Testis (tissue), 3 donors: ENCODE measurements around the gene KCNQ5. TPM values are rescaled to one million over a fixed set of nuclear protein-coding genes. Genes with fewer than 3 reads are reported as not detected.

Source experiments
- DNase-seq: peaks from one replicate; pipeline ENCODE4 v3.0.0-alpha.2; 2019
- H3K27ac ChIP-seq, 2 donors: fragments of 200-600 bp; sonication (generic); one replicate each; pipeline ENCODE4 v1.5.1; 2019
- H3K27me3 ChIP-seq: fragments of 200-600 bp; sonication (generic); one replicate; pipeline ENCODE4 v1.5.1; 2019
- H3K36me3 ChIP-seq: fragments of 200-600 bp; sonication (generic); one replicate; pipeline ENCODE4 v1.5.1; 2017; ENCODE audit warnings: low read depth; ENCODE audit errors: missing control alignments
- H3K4me1 ChIP-seq: fragments of 200-600 bp; sonication (generic); one replicate; pipeline ENCODE4 v1.5.1; 2019
- H3K4me3 ChIP-seq, 2 donors: fragments of 200-600 bp; sonication (generic); one replicate each; pipeline ENCODE4 v1.5.1; 2017 to 2019
- H3K9me3 ChIP-seq: fragments of 200-600 bp; sonication (generic); one replicate; pipeline ENCODE4 v1.5.1; 2017
- POLR2A ChIP-seq: fragments of 450-650 bp; IDR thresholded peaks from one replicate; pipeline ENCODE4 v1.6.1; 2017; ENCODE audit warnings: antibody characterized with exemption, mild to moderate bottlenecking, moderate library complexity
- WGBS, 2 donors: methylation state at CpG; one replicate each; pipeline ENCODE4 v1.1.5; 2018; 5-methylcytosine and 5-hydroxymethylcytosine counted together
- intact Hi-C: fragments of 100-400 bp; cut with DNase I; formaldehyde crosslinking; loops from one replicate; pipeline ENCODE4 v1.15.1; 2023; ENCODE audit warnings: low total_unique reads
- polyA plus RNA-seq: library from polyadenylated mRNA; stranded (reverse); fragments of 350-450 nt; fragmentation: Illumina TruSeq; extraction: RNeasy Lipid Tissue Mini Kit (QIAGEN cat#74804); gene quantifications from one replicate; pipeline ENCODE4 v1.2.3, GENCODE V29; 2014; ENCODE audit warnings: low read depth, low replicate concordance; ENCODE audit not compliant: insufficient read depth
- total RNA-seq, 2 donors: library from RNA; depleted of rRNA; stranded (reverse); fragments of >200 nt; gene quantifications; one replicate each; pipeline ENCODE4 v1.2.3, GENCODE V29; 2016
- TF ChIP-seq, protein P1 (sequence below), 3 experiments: fragments of 450-650 bp in 2 of 3; fragments of 200-600 bp in 1 of 3; sonication (generic) in 1 of 3; IDR thresholded peaks; one replicate each; pipeline ENCODE4 v1.5.1; 2016 to 2019; ENCODE audit warnings: antibody characterized with exemption in 3 of 3, mild to moderate bottlenecking in 2 of 3, moderate library complexity in 1 of 3

KCNQ5 gene
- total and polyA plus RNA-seq, 3 donors from 2014 or later: 0.43 to 1.1 (median 0.73) TPM

DNA sequence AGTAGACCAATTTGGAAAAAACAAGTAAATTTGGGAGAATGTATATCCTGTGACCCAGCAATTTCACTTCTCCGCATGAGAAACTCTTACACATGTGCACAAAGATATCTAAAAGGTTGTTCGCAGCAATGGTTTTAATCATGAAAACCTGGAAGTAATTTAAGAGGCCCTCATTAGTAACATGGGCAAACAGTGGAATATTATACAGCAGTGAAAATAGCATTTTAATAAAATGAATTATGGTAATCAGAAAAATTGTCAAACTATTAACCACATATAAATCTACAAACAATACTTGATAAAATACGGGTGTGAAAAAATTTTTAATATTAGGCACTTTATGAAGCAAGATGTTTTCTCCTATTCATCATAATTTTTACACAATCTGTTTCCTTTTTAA is 74.2 kb downstream of the KCNQ5 start:
- Histone ChIP-seq H3K36me3 (no peaks in the 10 kb centered on the region), H3K27me3 (no peaks in the 10 kb centered on the region), H3K27ac (no peak overlapping the region), H3K4me1 (no peaks in the 10 kb centered on the region), H3K9me3 (no peaks in the 10 kb centered on the region), H3K4me3 (no peak overlapping the region)
- TF ChIP-seq POLR2A: no peak
- TF ChIP-seq, protein P1, sequence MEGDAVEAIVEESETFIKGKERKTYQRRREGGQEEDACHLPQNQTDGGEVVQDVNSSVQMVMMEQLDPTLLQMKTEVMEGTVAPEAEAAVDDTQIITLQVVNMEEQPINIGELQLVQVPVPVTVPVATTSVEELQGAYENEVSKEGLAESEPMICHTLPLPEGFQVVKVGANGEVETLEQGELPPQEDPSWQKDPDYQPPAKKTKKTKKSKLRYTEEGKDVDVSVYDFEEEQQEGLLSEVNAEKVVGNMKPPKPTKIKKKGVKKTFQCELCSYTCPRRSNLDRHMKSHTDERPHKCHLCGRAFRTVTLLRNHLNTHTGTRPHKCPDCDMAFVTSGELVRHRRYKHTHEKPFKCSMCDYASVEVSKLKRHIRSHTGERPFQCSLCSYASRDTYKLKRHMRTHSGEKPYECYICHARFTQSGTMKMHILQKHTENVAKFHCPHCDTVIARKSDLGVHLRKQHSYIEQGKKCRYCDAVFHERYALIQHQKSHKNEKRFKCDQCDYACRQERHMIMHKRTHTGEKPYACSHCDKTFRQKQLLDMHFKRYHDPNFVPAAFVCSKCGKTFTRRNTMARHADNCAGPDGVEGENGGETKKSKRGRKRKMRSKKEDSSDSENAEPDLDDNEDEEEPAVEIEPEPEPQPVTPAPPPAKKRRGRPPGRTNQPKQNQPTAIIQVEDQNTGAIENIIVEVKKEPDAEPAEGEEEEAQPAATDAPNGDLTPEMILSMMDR (IDR thresholded peaks at IDR 0.05): no peak
- no peak for DNase-seq
- intact Hi-C loops: no loop called here
- 94% methylated on average over 3 of the region's 3 CpGs for WGBS, 2 donors

DNA sequence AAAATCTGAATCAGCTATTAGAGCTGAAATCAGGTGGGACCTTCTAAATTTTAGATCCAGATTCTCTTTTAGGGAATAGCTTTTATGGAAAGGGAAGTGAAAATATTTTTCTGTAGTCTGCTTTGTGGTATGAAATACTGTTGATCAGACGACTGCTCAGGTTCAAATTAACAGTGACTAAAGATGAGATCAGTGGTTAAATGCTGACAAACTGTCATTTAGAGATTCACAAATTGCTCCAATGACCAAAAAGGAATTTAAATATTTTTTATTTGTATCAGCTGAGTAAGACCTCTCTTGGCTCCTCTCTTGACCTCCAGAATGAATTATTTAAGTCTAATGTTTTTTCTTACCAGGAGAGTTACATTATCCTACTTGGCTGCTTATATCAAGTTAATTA is 77.3 kb downstream of the KCNQ5 start:
- Histone ChIP-seq H3K36me3 (no peaks in the 10 kb centered on the region), H3K27me3 (no peaks in the 10 kb centered on the region), H3K9me3 (no peaks in the 10 kb centered on the region), H3K4me1 (no peaks in the 10 kb centered on the region), H3K27ac (no peak overlapping the region), H3K4me3 (no peak overlapping the region)
- intact Hi-C loops: no loop called here
- no peak for TF ChIP-seq POLR2A
- TF ChIP-seq, protein P1 (IDR thresholded peaks at IDR 0.05): no peak
- 77 to 80% methylated on average over 1 of the region's 1 CpG for WGBS, 2 donors
- no peak for DNase-seq

DNA sequence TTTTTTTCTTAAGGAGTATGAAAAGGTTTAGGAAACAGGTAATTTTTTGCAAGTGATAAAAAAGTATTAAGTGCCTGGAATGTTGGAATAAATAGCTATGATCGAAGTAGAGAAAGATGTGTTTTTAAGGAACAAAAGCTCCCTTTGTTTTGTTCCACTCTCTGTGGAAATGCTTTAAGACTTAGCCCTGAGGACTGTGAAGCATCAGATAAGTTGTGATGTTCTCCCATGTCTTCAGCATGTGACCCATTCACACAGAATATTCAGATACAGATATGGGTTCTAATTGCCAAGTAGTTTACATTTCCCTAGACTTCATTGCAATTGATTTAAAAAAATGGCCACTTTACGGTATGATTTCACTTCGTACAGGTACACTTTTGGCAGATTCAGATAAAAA is 80.6 kb downstream of the KCNQ5 start:
- TF ChIP-seq, protein P1 (IDR thresholded peaks at IDR 0.05): no peak
- TF ChIP-seq POLR2A: no peak
- no peaks in the 10 kb centered on the region for H3K4me1 ChIP-seq
- H3K27ac ChIP-seq: no peak overlapping the region
- intact Hi-C loops: no loop called here
- no peaks in the 10 kb centered on the region for H3K27me3 ChIP-seq
- 73 to 80% methylated on average over 3 of the region's 3 CpGs for WGBS, 2 donors
- no peaks in the 10 kb centered on the region for H3K36me3 ChIP-seq
- no peak overlapping the region for H3K4me3 ChIP-seq
- no peak for DNase-seq
- no peaks in the 10 kb centered on the region for H3K9me3 ChIP-seq

DNA sequence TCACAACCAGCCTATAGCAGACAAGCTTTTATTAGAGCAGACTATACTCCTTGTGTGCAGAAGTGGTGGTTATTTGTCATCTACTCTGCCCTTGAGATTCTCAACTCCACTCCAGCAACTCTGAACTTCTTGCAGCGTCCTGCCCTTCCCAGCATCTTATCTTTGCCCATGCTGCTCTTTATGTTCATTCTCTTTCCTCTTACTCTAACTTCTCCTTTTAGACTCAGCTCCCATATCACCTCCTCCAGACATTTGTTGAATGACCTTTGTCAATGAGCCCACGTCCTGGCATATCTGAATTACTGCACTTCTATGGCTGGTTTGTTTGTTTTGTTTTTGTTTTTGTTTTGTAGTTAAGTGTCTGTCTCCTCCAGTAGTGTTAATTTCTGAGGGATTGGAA is 81.2 kb downstream of the KCNQ5 start:
- Histone ChIP-seq H3K4me3 (no peak overlapping the region), H3K27ac (no peak overlapping the region), H3K4me1 (no peaks in the 10 kb centered on the region), H3K27me3 (no peaks in the 10 kb centered on the region), H3K9me3 (no peaks in the 10 kb centered on the region), H3K36me3 (no peaks in the 10 kb centered on the region)
- no peak for DNase-seq
- TF ChIP-seq, protein P1 (IDR thresholded peaks at IDR 0.05): no peak
- TF ChIP-seq POLR2A: no peak
- WGBS, 2 donors: 35 to 57% methylated on average over 2 of the region's 2 CpGs
- intact Hi-C loops: no loop called here

DNA sequence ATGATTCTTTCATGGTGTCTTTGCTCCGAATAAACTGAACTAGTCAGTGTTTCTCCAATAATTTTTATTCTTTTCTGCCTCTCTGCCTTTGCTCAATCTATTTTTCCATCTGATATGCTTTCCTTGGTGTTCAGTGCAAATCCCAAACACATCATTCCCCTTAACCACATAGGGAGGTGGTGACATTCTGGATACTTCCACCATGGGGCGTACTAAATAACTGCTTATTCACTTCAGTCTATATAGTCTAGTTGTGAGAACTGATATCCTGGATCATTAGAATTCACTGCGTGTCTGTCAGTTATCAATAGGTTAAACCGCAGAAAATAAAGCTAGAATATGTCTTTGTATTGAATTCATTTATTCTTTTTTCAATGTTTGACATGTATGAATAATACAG is 83.1 kb downstream of the KCNQ5 start:
- Histone ChIP-seq H3K9me3 (no peaks in the 10 kb centered on the region), H3K27me3 (no peaks in the 10 kb centered on the region), H3K36me3 (no peaks in the 10 kb centered on the region), H3K27ac (no peak overlapping the region), H3K4me3 (no peak overlapping the region), H3K4me1 (no peaks in the 10 kb centered on the region)
- 79 to 89% methylated on average over 4 of the region's 4 CpGs for WGBS, 2 donors
- no peak for DNase-seq
- TF ChIP-seq POLR2A: no peak
- TF ChIP-seq, protein P1 (IDR thresholded peaks at IDR 0.05): no peak
- intact Hi-C loops: no loop called here
